Measurements from ENCODE around the gene LONP1. TPM values are rescaled to one million over a fixed set of nuclear protein-coding genes. Genes with fewer than 3 reads are reported as not detected.

Gene LONP1
- total RNA-seq, 1 donor from 2014 or later = 35.9 TPM

GRCh38 chr19:5673752-5674151, 46.2 kb downstream of the LONP1 start:
- no peaks in the 10 kb centered on the region for H4K20me1 ChIP-seq (ENCODE audit: low read depth)

DNA sequence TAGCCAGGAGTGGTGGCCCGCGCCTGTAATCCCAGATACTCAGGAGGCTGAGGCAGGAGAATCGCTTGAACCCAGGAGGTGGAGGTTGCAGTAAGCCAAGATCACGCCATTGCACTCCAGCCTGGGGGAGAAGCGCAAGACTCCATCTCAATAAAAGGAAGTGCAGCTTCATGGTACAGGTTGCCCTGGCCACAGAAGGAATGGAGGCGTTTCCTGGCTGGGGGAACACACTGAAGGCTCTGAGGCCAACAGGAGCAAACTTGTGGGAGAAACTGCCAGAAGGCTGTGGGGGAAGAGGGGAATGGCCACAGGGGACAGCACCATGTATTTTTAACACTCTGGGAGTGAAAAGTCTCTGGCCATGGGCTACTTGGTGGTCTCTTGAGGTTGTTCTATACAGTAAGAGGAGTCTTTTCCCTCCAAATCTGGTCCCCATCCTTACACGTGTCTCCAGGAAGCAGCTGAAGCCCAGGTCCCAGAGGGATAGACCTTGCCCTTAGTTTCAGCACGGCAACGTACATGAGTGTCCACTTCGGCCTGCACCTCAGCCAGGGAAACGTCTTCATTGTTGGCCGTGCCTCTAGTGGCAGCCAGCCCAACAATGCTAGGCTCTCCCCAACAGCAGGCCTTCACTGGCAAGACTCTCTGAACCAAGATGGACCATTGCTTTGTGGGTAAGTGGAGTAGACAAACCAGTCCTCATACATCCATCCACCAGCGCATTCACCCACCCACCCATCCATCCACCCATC, 47.1 kb downstream of the LONP1 start:
- TF ChIP-seq EZH2 (IDR thresholded peaks at IDR 0.05) (no peak), CTCF (IDR thresholded peaks at IDR 0.05) (no peak), EZH2phosphoT487 (IDR thresholded peaks at IDR 0.05) (no peak)
- H4K20me1 ChIP-seq (ENCODE audit: low read depth) = no peaks in the 10 kb centered on the region
- no peaks in the 10 kb centered on the region for H3K9me3 ChIP-seq (ENCODE audit: low read depth)
- Mint-ChIP-seq H3K4me3 (no peak overlapping the region), H3K27me3 (ENCODE audit: insufficient read depth, low read depth) (peaks cover 11% of the 10 kb centered on the region), H3K4me1 (no peaks in the 10 kb centered on the region), H3K27ac (no peak overlapping the region), H3K36me3 (peaks cover 5% of the 10 kb centered on the region), H3K9me3 (no peaks in the 10 kb centered on the region)
- H3K36me3 ChIP-seq = no peaks in the 10 kb centered on the region
- no peaks in the 10 kb centered on the region for H3K4me1 ChIP-seq
- H2AFZ ChIP-seq (replicated peaks) = no peak overlapping the region
- no peak overlapping the region for H3K4me3 ChIP-seq
- no peaks in the 10 kb centered on the region for H3K27me3 ChIP-seq
- H3K4me2 ChIP-seq = no peak overlapping the region
- no peak for DNase-seq (ENCODE audit: low spot score)
- no peaks in the 10 kb centered on the region for H3K79me2 ChIP-seq (ENCODE audit: low read depth)
- H3K9ac ChIP-seq = no peak overlapping the region
- peaks cover 4% of the 10 kb centered on the region for H3F3A ChIP-seq (ENCODE audit: low read depth)
- H3K27ac ChIP-seq = no peak overlapping the region

More at GRCh38 chr19:5673752-5674151, 46.2 kb downstream of the LONP1 start:
- H3F3A ChIP-seq (ENCODE audit: low read depth) = peaks cover 4% of the 10 kb centered on the region
- peaks cover 5% of the 10 kb centered on the region for H3K36me3 Mint-ChIP-seq
- no peaks in the 10 kb centered on the region for H3K27me3 ChIP-seq
- no peaks in the 10 kb centered on the region for H3K36me3 ChIP-seq
- no peaks in the 10 kb centered on the region for H3K9me3 ChIP-seq (ENCODE audit: low read depth)
- no peaks in the 10 kb centered on the region for H3K4me1 ChIP-seq
- H2AFZ ChIP-seq (replicated peaks) = no peak overlapping the region
- H3K27me3 Mint-ChIP-seq (ENCODE audit: insufficient read depth, low read depth) = peaks cover 11% of the 10 kb centered on the region
- H3K9me3 Mint-ChIP-seq = no peaks in the 10 kb centered on the region
- H3K9ac ChIP-seq = no peak overlapping the region
- H3K4me3 ChIP-seq = no peak overlapping the region
- no peaks in the 10 kb centered on the region for H3K4me1 Mint-ChIP-seq
- DNase-seq (ENCODE audit: low spot score) = no peak
- H3K27ac ChIP-seq = no peak overlapping the region
- H3K4me2 ChIP-seq = no peak overlapping the region
- no peak overlapping the region for H3K27ac Mint-ChIP-seq
- TF ChIP-seq CTCF (IDR thresholded peaks at IDR 0.05) = no peak
- no peak for TF ChIP-seq EZH2phosphoT487 (IDR thresholded peaks at IDR 0.05)
- no peak for TF ChIP-seq EZH2 (IDR thresholded peaks at IDR 0.05)
- H3K4me3 Mint-ChIP-seq = no peak overlapping the region
- no peaks in the 10 kb centered on the region for H3K79me2 ChIP-seq (ENCODE audit: low read depth)

DNA sequence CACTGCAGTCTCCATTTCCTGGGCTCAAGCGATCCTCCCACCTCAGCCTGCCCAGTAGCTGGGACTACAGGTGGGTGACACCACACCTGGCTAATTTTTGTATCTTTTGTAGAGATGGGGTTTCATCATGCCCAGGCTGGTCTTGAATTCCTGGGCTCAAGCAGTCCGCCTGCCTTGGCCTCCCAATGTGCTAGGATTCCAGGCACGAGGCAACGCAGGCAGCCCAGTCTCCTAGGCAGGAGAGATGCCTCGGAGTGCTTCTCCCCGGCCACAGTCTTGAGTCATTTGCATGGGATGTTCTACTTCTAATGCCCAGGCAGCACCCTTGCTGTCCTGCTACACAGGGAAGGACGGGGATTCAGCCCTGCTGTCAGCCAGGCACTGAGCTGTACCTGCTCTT, 48.3 kb downstream of the LONP1 start:
- no peaks in the 10 kb centered on the region for H3K79me2 ChIP-seq (ENCODE audit: low read depth)
- H4K20me1 ChIP-seq (ENCODE audit: low read depth) = peaks cover 7% of the 10 kb centered on the region
- H3F3A ChIP-seq (ENCODE audit: low read depth) = peaks cover 4% of the 10 kb centered on the region
- Mint-ChIP-seq H3K4me1 (no peaks in the 10 kb centered on the region), H3K36me3 (peaks cover 9% of the 10 kb centered on the region), H3K4me3 (no peak overlapping the region), H3K9me3 (no peaks in the 10 kb centered on the region), H3K27ac (no peak overlapping the region), H3K27me3 (ENCODE audit: insufficient read depth, low read depth) (peaks cover 11% of the 10 kb centered on the region)
- no peaks in the 10 kb centered on the region for H3K4me1 ChIP-seq
- no peak overlapping the region for H3K27ac ChIP-seq
- no peak overlapping the region for H3K4me2 ChIP-seq
- no peak overlapping the region for H2AFZ ChIP-seq (replicated peaks)
- no peaks in the 10 kb centered on the region for H3K9me3 ChIP-seq (ENCODE audit: low read depth)
- no peaks in the 10 kb centered on the region for H3K27me3 ChIP-seq
- no peak for TF ChIP-seq EZH2phosphoT487 (IDR thresholded peaks at IDR 0.05)
- DNase-seq (ENCODE audit: low spot score) = no peak
- H3K4me3 ChIP-seq = no peak overlapping the region
- no peaks in the 10 kb centered on the region for H3K36me3 ChIP-seq
- H3K9ac ChIP-seq = no peak overlapping the region

GRCh38 chr19:5669212-5669611, 50.7 kb downstream of the LONP1 start:
- Histone ChIP-seq H3K4me3 (no peak overlapping the region), H3K4me2 (no peak overlapping the region), H3K27ac (no peak overlapping the region), H4K20me1 (ENCODE audit: low read depth) (peaks cover 8% of the 10 kb centered on the region), H3K9ac (no peak overlapping the region), H3K79me2 (ENCODE audit: low read depth) (no peaks in the 10 kb centered on the region), H3K27me3 (no peaks in the 10 kb centered on the region), H3K9me3 (ENCODE audit: low read depth) (no peaks in the 10 kb centered on the region), H3F3A (ENCODE audit: low read depth) (peaks cover 7% of the 10 kb centered on the region), H2AFZ (replicated peaks) (no peak overlapping the region), H3K4me1 (no peaks in the 10 kb centered on the region), H3K36me3 (no peaks in the 10 kb centered on the region)
- DNase-seq (ENCODE audit: low spot score) = no peak
- TF ChIP-seq EZH2 (IDR thresholded peaks at IDR 0.05) (no peak), EZH2phosphoT487 (IDR thresholded peaks at IDR 0.05) (no peak), CTCF (IDR thresholded peaks at IDR 0.05) (no peak)
- peaks cover 10% of the 10 kb centered on the region for H3K27me3 Mint-ChIP-seq (ENCODE audit: insufficient read depth, low read depth)
- no peaks in the 10 kb centered on the region for H3K9me3 Mint-ChIP-seq
- H3K36me3 Mint-ChIP-seq = peaks cover 21% of the 10 kb centered on the region
- H3K4me1 Mint-ChIP-seq = no peaks in the 10 kb centered on the region
- H3K4me3 Mint-ChIP-seq = no peak overlapping the region
- no peak overlapping the region for H3K27ac Mint-ChIP-seq
